Measurements from ENCODE around the gene EEF1A1. TPM values are rescaled to one million over a fixed set of nuclear protein-coding genes. Genes with fewer than 3 reads are reported as not detected.

Gene EEF1A1
- total and polyA plus RNA-seq, 2 of the 4 experiments (the other 2 are of a cell fraction), result 14,757 to 30,152 TPM

GRCh38 chr6:73509851-73510250 is 11.0 kb downstream of the EEF1A1 start:
- no TSS peak for BruUV-seq (replicated peaks)
- no peak overlapping the region for H3K23ac ChIP-seq (ENCODE audit: low read depth, low read length)
- TF ChIP-seq MAFK (IDR thresholded peaks at IDR 0.05; ENCODE audit: low read depth, low read length) (no peak), CEBPB (IDR thresholded peaks at IDR 0.05; ENCODE audit: low read depth, low read length) (no peak), NFE2L2 (IDR thresholded peaks at IDR 0.05; ENCODE audit: low read depth, low read length) (no peak), POLR2A (IDR thresholded peaks at IDR 0.05; ENCODE audit: low read depth, low read length) (peak; percentile 39; the same call in 1 of the 2 replicates)
- no peak overlapping the region for H4K5ac ChIP-seq (ENCODE audit: low read depth, low read length)
- H3K4ac ChIP-seq (ENCODE audit: low read depth, low read length), result no peak overlapping the region
- H4K8ac ChIP-seq (ENCODE audit: low read depth in 2 of 2, low read length in 2 of 2), result no peak overlapping the region
- POLR2A ChIA-PET (ENCODE audit: unreplicated experiment), result interaction anchor here (0.6 kb wide), 1 partner anchor 11 kb away, joined by 8 read pairs; the partner anchor contains the start of gene EEF1A1
- H3K9me3 ChIP-seq (ENCODE audit: control insufficient read depth, insufficient read depth, low read length), result no peaks in the 10 kb centered on the region
- dilution Hi-C loops (cut with HindIII; ENCODE audit: low sequenced_read_pairs, unreplicated experiment), result no loop called here
- 0 out of 2 replicates have a peak, but pooled peaks cover 2% of the 10 kb centered on the region for H3K4me1 ChIP-seq (ENCODE audit: control insufficient read depth, insufficient read depth, low read length)
- peaks cover 24% of the 10 kb centered on the region for H4K20me1 ChIP-seq (ENCODE audit: insufficient read depth, low read length)
- no peak overlapping the region for H3K9ac ChIP-seq (ENCODE audit: low read depth, low read length)
- H2BK15ac ChIP-seq (ENCODE audit: low read depth, low read length), result no peak overlapping the region
- in situ Hi-C loops (cut with MboI; ENCODE audit: low sequenced_read_pairs), result no loop called here
- no peak overlapping the region for H2BK120ac ChIP-seq (ENCODE audit: low read depth, low read length)
- H3K4me2 ChIP-seq (ENCODE audit: low read depth, low read length), result no peak overlapping the region
- no peak overlapping the region for H3K14ac ChIP-seq (replicated peaks; ENCODE audit: low read depth, low read length)
- H2AK5ac ChIP-seq (ENCODE audit: low read depth, low read length), result no peak overlapping the region
- ATAC-seq (ENCODE audit: low read depth) (no peak), DNase-seq (no peak)
- no peak overlapping the region for H2BK5ac ChIP-seq (ENCODE audit: low read depth, low read length, poor library complexity, severe bottlenecking)
- no peaks in the 10 kb centered on the region for H3K27me3 ChIP-seq (ENCODE audit: control insufficient read depth, insufficient read depth, low read length)
- 0 out of 2 replicates have a peak, but pooled peaks cover 2% of the 10 kb centered on the region for H3K36me3 ChIP-seq (ENCODE audit: control insufficient read depth, insufficient read depth, low read length)
- H3K56ac ChIP-seq (ENCODE audit: extremely low read depth, insufficient read depth, low read length), result no peak overlapping the region
- no peak overlapping the region for H2BK20ac ChIP-seq (ENCODE audit: low read depth, low read length)
- CTCF ChIA-PET, result interaction anchor here (0.7 kb wide), 1 partner anchor 26 kb away, joined by 4 read pairs; no protein-coding TSS in a partner anchor
- no peaks in the 10 kb centered on the region for H3K9me1 ChIP-seq (ENCODE audit: insufficient read depth, low read length)
- H2AFZ ChIP-seq (replicated peaks; ENCODE audit: low read length, poor library complexity), result no peak overlapping the region
- H3K79me1 ChIP-seq (ENCODE audit: low read depth in 1 of 2, low read length in 2 of 2), result peaks cover 0 to 4% of the 10 kb centered on the region in 2 experiments; a peak in 1 of 4 replicates
- H3K27ac ChIP-seq (ENCODE audit: insufficient read depth, low read length), result no peak overlapping the region
- intact Hi-C loops (cut with micrococcal nuclease), result no loop called here
- H3K18ac ChIP-seq (ENCODE audit: low read depth, low read length), result no peak overlapping the region
- WGBS, 2 experiments (ENCODE audit: extremely low coverage in 2 of 2, insufficient read length in 1 of 2), result no CpG with 5 or more reads among the region's 1 CpG
- no peak overlapping the region for H4K91ac ChIP-seq (ENCODE audit: insufficient read depth, low read depth, low read length)
- no peak overlapping the region for H2AK9ac ChIP-seq (replicated peaks; ENCODE audit: low read depth, low read length, poor library complexity)
- no peak overlapping the region for H3K4me3 ChIP-seq (ENCODE audit: insufficient read depth, low read depth, low read length)

All from IMR-90 (cell line).